Measurements from ENCODE around the gene JAZF1.

JAZF1 gene

DNA sequence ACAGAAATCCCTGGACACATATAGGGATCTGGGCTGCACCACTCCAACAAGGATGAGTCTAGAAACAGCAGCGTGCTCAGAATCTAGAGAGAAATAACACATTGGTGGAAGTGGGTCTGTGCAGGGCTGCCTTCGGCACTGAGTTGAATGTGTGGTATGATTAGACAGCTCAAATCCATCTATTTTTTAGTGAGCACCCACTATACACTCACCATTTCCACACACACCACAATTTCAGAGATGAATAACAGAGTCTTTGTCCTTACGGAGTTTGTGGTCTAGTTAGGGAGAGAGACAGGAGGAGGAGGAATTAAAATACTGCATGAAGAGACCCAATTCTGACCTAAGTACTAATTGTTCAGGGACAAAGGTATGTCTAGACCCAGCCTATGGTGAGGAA lies 44.2 kb downstream of the JAZF1 start:
- no peak for DNase-seq (ENCODE audit: low spot score)

GRCh38 chr7:28135760-28136159 lies 44.8 kb downstream of the JAZF1 start:
- DNase-seq (ENCODE audit: low spot score) = no peak

- DNase-seq (ENCODE audit: low spot score) = no peak
Measured at GRCh38 chr7:28135315-28135714, 45.3 kb downstream of the JAZF1 start.

GRCh38 chr7:28133872-28134271 lies 46.7 kb downstream of the JAZF1 start:
- no peak for DNase-seq (ENCODE audit: low spot score)

- no peak for DNase-seq (ENCODE audit: low spot score)
Measured at GRCh38 chr7:28132959-28133870, 47.4 kb downstream of the JAZF1 start.

DNA sequence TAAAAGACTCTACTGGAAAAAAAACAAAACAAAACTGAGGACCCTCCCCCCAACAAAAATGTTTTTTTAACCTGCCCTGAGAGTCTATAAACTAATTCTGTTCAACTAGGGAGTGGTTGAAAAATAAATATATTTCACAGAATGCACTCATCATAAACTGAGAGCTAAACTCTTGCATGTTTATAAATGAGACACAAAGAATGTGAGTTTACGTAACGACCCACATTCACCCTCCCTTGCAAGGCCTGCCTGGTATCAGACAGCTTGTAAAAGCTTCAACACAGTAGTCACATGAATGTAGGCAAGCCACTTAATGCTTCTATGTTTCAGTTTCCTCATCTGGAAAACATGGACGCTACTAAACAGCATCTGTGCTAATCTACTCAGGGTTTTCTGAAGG lies 50.3 kb downstream of the JAZF1 start:
- DNase-seq (ENCODE audit: low spot score) = peak; percentile 29

DNA sequence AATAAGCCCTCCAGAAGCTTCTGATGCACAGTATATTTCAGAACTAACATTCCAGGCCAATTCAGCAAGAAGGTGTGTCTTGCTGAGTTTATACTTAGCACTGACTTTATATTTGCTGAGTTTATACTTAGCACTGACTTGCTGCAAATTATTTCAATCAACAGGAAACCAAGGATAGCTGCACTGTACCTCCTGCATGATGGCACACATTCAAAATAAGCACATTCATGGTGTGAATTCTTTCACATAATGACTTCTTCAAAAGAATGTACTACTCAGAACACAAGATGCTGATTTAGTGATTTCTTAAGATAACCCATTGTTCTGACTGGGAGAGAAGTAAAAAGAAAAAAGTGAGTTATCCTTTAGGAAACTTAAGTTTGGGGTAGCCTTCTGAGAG lies 52.0 kb downstream of the JAZF1 start:
- DNase-seq (ENCODE audit: low spot score) = no peak

DNA sequence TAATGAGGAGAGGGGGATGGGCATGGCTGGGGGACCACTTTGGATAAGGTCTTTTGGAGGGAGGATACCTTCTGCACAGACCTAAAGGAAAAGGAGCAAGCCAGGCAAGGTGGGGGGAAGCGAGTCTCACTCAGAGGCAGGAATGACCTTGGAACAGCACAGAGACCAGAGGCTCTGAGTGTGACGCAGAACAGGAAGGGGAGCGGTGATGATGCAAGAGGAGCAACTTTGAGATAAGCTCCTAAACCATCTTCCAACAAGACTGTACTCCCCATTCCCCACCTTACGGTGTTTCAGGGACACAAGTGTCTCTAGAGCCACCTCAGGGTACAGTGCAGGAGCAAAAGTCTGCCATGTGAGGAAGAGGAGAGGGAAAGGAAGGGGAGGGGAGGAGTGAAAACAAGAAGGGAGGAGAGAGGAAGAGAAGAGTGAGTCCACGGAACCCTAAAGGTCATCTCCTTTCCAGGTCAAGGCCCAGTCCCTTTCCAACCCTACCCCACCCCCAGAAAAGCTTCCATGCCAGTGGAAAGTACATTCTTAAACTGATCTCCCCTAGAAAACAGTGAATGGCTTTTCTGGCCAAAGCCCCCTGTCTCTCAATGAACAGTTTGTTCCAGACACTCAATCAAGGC lies 54.1 kb downstream of the JAZF1 start:
- DNase-seq (ENCODE audit: low spot score) = no peak

DNA sequence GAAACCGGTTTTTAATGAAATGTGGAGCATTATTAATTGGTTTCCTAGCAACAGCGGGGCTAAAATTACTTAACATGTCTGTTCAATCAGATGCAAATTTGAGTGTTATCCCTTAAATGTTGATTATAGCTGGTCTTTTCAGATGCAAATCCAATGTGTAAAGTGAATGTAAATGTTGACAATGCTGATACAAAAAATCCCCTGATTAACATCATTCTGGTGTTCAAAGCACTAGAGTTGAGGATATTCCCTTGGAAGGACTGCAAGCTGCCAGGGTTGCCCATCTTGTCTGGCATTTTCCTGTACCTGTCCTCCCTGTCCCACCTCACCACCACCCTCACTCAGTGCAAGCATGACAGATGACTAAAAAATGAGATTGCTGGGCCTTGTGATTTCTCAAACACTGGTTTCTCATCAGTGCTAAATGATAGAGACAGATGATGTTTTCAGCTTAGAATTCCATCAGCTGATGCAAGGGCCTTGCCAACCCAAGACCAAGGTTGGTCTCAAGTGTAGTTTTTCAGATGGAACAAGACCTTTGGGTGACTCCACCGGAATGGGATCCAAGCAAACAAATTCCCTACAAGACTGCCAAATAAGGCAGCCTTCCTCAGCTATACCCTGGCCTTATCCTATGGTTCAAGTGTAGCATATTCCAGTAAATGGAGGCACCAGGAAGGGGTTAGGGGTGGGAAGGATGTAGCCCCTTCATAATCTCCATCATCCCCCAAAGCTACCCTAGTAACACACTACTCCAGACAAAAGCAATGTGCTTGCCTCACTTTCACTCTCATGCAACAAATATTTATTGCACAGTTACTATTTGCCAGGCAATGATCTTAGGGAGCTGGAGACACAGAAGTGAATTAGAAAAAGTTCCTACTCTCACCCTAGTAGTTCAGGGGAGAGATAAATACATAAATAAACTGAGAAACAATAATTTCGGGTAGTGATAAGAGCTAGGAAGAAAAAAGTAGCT lies 54.9 kb downstream of the JAZF1 start:
- DNase-seq (ENCODE audit: low spot score) = peak; percentile 19

GRCh38 chr7:28124413-28124812 lies 56.2 kb downstream of the JAZF1 start:
- DNase-seq (ENCODE audit: low spot score) = no peak

GRCh38 chr7:28123752-28124151 lies 56.8 kb downstream of the JAZF1 start:
- DNase-seq (ENCODE audit: low spot score) = no peak

- no peak for DNase-seq (ENCODE audit: low spot score)
Measured at GRCh38 chr7:28121496-28121895, 59.1 kb downstream of the JAZF1 start.

DNA sequence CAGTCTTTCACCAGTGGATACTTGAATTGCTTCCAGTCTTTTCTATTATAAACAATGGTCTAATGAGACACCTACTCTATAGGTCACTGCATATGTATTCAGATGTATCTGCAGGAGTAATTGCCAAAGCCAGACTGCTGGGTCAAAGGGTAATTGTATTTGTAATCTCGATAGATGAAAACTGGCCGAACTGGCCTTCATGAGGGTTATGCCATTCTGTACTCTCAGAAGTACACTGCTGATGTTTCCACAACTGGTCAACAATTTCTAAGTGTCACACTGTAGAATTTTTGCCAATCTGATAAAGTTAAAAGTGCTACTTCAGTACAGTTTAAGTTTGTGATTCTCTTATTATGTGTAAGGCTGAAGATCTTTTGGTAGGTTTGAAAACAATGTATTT lies 64.6 kb downstream of the JAZF1 start:
- no peak for DNase-seq (ENCODE audit: low spot score)

GRCh38 chr7:28115261-28115660 lies 65.3 kb downstream of the JAZF1 start:
- DNase-seq (ENCODE audit: low spot score) = no peak

- DNase-seq (ENCODE audit: low spot score) = no peak
Measured at GRCh38 chr7:28114056-28114455, 66.5 kb downstream of the JAZF1 start.

DNA sequence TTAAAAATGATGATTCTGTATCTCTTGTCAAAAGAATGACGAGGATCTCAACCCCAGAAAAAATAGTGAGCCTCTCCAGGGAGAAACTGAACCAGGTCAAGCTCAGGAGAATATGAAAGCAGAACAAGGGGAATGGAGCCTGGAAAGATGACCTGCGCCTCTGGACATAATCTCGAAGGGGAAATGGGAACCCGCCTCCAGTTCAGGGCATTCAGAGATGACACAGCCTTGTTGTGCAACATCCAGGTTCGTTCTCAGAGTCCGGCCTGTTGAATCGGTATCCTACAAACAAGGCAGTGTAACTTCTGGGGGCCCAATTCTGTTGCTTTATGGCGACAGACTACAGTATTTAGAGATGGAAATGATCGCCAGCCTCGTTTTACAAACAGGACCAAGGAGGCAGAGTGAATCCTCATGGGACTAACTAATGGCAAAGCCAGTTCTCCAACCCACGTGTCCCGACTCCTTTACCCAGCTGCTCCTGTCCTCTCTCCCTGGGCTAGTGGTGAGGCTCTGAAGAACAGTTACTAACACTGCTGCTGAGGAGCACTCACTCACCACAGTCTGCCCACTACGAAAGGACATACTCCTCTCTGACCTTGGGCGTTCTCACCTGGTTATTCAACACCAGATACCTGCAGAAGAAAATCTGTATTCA lies 67.6 kb downstream of the JAZF1 start:
- DNase-seq (ENCODE audit: low spot score) = no peak

DNA sequence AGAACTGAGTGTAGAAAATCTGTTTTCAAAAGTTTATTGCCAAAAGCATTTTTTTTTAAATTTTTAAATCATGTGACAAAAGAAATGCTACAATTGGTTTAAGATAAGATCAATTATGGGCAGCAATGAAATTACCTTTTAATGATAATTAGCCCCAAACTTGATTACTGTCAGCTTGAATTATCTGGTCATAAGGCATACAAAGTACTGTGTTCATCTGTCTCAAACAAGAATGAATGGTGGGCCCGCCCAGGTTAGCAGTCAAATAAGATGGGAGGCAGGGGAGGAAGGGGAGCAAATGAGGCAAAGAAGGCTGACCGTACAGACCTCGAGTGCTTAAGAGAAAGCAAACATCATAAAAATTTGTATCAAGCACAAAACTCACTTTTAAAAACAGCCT lies 68.1 kb downstream of the JAZF1 start:
- no peak for DNase-seq (ENCODE audit: low spot score)

DNA sequence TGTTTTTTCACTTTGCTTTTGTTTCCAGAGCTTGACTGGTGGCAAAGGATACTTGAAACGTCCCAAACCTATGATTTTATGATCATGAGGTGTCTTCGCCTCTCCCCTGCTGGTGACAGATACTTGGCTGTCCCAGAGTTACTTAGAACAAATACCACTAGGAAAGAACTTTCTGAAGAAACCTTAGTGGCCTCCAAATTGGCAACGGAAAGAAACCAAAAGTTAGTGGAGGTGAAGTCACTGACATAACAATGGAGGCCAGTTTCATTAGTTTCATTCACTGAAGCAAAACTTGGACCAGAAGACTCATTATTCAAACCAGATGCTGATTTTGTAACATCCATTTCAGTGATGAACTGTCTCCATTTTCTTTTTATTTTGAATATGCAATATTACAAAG lies 68.6 kb downstream of the JAZF1 start:
- peak; percentile 67 for DNase-seq (ENCODE audit: low spot score)

DNA sequence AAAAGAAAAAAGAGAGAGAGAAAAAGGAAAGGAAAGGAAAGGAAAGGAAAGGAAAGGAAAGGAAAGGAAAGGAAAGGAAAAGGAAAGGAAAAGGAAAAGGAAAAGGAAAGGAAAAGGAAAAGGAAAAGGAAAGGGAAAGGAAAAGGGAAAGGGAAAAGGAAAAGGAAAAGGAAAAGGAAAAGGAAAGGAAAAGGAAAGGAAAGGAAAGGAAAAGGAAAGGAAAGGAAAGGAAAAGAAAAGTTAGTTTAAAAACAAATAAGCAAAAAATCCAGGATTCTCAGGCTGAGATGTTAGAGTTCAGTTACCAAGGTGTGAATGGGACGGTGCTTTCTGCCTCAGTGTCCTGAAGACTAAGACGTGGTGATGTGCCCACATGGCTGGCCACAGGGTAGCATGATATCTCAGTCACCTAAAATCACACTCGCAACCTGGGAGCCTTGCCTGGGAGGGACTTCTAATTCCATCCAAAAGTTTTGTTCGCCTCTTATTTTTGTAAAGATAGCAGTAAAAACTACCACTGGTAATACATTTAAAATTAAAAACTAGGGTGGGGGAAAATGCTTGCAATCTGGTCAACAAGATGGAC lies 70.1 kb downstream of the JAZF1 start:
- no peak for DNase-seq (ENCODE audit: low spot score)

DNA sequence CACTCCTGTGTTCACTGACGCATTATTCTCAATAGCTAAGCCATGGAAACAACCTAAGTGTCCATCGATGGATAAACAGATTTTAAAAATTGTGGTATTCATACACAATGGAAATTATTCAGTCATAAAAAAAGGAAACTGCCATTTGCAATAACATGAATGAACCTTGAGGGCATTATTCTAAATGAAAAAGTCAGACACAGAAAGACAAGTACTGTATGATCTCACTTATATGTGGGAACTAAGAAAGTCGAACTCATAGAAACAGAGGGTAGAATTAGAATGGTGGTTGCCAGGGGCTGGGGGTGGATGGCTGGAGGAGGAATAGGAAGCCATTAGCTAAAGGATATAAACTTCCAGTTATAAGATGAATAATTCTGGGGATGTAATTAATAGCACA lies 71.8 kb downstream of the JAZF1 start:
- DNase-seq (ENCODE audit: low spot score) = no peak

- DNase-seq (ENCODE audit: low spot score) = no peak
Measured at GRCh38 chr7:28107960-28108359, 72.6 kb downstream of the JAZF1 start.
